ENCODE data around the gene TMEM130.

GRCh38 chr7:98840096-98840495 lies 29.7 kb downstream of the TMEM130 start:
- no peak for TF ChIP-seq CTCF (IDR thresholded peaks at IDR 0.05 in 2 of 3, conservative IDR thresholded peaks at IDR 0.05 in 1 of 3; ENCODE audit: insufficient read depth in 2 of 3, low read depth in 1 of 3, low read length in 3 of 3)
- no peak for TF ChIP-seq FOXP4 (CRISPR knock-in tag; IDR thresholded peaks at IDR 0.05; ENCODE audit: borderline replicate concordance)
- no peak for TF ChIP-seq ZNF592 (IDR thresholded peaks at IDR 0.05)
- no peak for TF ChIP-seq POLR2AphosphoS5 (IDR thresholded peaks at IDR 0.05; ENCODE audit: control insufficient read depth, insufficient read depth, low read depth, low read length)
- no peak for TF ChIP-seq POLR2A (conservative IDR thresholded peaks at IDR 0.05)

Data from K562 (cell line).